Activated CD8-positive, alpha-beta memory T cell treated with anti-CD3 and anti-CD28 coated beads, Interleukin-2, amount 50 U/mL, for 48 hours (primary cell): Measurements from ENCODE around the gene PHPT1.
A peak's percentile ranks its signal among the peaks of the same experiment; 100 is the strongest.
"Not testable (repeated sequence)": the region's sequence is repeated elsewhere in the genome, so short reads cannot be mapped to it uniquely, and the experiment has no call there.

ENCODE experiments used
- DNase-seq: peaks from one replicate; pipeline ENCODE4 v3.0.0-alpha.2; 2020

The PHPT1 gene

DNA sequence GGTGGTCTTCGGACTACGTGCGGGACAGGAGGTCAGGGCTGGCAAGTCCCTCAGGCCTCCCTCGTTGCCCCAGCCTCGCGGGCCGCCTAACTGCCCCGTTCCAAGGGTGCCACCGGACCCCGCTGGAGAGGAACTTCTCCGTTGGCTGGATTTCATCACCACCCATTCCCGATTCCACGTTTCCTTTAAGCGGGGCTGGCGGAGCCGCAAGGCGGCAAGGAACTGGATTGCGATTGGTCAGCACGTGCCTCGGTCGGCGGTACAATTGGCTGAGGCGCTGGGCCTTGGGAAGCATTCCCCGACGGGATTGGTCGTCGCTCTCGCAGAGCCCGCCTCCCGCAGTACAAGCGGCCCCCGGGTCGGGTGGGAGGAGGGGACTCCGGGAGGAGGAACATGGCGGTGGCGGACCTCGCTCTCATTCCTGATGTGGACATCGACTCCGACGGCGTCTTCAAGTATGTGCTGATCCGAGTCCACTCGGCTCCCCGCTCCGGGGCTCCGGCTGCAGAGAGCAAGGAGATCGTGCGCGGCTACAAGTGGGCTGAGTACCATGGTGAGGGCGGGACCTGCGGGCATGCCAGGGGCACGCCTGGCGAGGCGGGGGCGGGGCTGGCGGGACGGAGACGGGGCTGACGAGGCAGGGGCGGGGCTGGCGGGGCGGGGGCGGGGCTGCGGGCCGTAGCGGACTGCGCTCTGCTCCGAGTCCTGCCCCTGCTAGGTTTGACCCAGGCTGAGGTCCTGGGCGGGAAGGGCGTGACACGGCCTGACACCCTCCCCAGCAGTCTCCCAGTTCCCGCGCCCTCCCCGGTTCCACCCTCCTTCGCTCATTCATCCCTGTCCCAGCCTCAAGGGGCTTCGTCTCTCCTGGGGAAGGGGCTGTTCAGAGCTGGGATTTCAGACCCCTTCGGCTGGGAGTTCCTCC lies at the start of gene PHPT1:
TSS of gene PHPT1 (plus strand) at position 372 of the 922 bp plus-strand sequence. CDS start at position 394, 22 bp downstream.
- peak; percentile 96 for DNase-seq

DNA sequence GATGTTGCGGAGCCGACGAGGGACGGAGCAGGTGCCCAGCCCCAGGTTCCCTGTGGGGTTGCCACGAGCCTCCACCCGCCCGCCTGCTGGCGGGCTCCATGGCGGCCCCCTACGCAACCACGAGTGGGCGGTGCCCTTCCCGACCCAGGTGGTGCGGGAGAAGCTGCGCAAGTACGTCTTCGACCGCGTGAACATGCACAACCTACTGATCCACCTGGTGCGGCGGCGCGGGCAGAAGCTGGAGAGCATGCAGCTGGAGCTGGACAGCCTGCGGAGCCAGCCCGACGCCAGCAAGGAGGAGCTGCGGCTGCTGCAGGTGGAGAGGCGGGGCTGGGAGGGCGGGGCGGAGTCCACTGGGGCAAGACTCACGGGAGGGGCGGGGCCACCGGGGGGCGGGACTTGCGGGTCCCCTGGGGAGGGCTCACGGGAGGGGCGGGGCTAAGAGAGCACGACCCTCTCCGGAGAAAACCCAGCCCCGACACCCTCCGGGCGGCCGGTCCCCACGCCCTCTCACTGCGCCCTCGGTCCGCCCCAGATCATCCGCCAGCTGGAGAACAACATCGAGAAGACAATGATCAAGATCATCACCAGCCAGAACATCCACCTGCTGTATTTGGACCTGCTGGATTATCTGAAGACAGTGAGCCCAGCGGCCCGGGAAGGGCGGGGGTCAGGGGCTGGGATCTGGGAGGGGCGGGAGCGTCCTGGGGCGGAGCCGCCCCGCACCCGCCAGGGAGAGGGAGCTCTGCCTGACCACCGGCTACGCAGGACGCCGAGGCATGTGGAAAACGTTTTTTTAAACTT lies 49.2 kb upstream of the PHPT1 start:
- DNase-seq: peak; percentile 93

DNA sequence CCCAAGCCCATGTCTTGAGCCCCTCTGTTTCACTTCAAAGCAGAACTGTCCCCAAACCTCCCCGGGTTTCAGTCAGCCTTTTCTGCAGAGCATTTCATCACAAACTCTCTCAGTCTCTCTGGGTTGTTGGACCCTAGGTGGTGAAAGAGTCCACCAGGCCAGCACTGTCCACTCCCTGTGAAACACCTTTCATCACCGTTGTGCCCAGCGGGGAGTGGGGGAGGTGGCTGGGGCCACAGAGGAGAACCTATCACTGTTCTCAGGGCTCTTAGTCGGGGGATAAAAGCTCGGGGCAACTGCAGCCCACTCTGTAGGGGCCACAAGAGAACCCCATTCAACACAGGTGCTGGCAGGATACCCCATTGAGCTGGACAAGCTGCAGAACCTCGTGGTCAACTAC lies 46.9 kb upstream of the PHPT1 start:
- no peak for DNase-seq

DNA sequence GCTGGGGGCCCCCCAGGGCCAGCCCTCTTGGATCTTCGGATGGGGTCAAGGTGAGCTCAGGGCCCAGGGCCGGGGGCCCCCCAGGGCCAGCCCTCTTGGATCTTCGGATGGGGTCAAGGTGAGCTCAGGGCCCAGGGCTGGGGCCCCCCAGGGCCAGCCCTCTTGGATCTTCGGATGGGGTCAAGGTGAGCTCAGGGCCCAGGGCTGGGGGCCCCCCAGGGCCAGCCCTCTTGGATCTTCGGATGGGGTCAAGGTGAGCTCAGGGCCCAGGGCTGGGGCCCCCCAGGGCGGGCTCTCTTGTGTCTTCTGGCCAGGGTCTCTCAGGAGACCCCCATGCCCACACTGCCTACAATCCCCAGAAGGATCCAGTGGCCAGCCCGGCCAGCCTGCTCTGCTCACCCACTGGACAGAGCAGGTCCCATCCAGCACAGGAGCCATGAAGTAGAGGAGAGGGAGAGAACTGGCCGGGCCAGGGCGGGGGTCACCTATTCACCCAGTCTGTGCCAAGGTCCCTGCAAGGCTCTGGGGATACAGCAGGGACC lies 46.1 kb upstream of the PHPT1 start:
- DNase-seq: not testable (repeated sequence)

DNA sequence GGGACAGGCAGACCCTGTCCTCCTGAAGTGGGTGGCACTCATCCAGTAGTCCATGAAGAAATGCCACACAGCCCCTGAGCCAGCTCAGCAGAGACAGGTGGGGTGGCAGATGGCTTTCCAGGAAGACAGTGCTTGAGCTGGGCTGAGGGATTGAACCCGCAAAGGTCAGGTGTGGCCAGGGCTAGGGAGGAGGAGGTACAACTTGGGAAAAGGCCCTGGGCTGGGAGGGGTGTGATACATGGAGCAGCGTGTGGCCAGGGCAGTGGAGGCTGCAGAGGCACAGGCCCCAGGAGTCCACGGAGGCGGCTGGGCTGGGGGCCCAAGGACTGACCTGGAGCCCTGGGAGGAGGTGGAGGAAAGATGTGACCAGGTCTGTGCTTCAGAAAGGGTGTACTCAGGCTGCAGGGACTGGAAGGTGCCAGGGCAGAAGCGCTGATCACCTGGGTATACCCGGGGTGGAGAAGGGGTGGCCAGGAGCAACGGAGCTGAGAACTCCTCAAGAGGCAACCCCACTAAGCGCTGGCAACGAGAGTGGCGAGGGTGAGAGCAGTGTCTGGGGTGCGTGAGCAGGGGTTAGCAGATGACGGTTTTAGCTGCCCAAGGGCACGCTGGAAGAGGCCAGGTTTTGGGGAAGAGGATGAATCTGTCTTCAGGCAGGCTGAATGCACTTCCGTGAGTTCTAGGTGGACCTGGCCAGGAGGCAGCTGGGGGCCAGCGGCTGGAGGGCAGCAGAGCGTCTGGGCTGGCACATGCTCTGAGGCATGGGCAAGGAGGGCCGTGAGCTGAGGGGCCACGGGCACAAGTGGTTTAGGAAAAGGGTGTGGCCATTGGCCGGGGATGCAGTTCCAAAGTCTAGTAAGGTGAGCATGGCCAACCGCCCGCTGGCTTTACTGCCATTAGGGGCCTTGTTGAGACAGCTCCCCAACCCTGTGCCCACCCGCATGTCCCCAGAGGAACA lies 45.4 kb upstream of the PHPT1 start:
- DNase-seq: no peak

DNA sequence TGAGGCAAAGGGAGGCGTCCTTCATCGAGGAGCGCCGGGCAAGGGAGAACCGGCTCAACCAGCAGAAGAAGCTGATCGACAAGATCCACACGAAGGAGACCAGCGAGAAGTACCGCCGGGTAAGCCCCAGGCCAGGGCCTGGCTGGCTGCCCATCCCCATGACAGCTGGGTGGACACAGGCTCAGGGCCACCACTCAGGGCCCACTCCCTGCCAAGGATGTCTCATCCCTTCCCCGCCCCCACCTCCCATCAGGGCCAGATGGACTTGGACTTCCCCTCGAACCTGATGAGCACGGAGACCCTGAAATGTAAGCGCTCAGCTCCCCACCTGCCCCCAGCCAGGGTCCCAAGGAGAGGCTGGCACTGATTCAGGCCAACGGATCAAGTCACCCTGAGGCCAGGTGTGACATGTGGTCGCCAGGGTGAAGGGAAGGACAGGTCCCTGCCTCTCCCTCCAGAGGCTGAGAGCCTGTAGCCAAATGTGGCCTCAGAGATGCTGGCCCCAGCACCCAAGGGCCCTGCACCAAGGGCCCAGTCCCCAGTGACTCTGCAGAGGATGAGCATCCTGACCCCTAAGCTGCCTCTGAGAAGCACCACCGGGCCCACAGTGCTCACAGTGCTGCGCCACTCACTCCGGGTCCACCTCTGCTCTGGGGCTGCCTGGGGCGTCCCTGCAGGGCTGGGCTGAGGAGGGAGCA lies 44.6 kb upstream of the PHPT1 start:
- DNase-seq: no peak

DNA sequence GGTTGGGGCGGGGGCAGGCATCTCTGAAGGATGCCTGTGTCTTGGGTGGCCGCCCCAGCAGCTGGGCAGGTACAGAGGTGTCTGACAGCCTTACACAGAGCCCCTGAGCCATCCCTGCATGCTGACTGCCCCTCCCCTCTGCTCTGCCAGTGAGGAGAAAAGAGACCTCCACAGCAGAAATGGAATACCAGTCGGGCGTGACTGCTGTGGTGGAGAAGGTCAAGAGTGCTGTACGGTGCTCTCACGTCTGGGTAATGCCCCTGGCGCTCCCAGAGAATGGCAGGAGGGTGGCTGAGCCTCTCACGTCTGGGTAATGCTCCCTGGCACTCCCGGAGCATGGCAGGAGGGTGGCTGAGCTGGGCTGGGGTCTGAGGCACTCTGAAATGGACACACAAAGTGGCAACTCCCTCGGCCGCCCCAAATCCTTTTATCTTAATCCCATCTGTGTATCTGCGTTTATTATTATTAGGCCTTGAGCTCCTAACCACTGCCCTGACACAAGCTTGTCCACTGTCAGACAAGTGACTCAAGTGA lies 43.9 kb upstream of the PHPT1 start:
- no peak for DNase-seq

DNA sequence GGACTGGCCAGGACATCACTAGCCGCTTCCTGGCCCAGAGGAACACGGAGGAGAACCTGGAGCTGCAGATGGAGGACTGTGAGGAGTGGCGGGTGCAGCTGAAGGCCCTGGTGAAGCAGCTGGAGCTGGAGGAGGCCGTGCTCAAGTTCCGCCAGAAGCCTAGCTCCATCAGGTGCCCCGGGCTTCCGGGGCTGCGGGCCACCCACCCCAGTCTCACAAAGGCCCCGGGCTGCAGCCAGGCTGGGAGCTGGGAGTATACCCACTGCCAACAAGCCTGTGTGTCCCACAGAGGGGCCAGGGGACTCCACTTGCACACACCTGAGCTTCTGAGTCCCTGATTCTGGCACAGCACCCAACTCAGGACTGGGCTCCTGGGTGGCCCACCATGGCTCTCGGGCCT lies 43.1 kb upstream of the PHPT1 start:
- DNase-seq: no peak

DNA sequence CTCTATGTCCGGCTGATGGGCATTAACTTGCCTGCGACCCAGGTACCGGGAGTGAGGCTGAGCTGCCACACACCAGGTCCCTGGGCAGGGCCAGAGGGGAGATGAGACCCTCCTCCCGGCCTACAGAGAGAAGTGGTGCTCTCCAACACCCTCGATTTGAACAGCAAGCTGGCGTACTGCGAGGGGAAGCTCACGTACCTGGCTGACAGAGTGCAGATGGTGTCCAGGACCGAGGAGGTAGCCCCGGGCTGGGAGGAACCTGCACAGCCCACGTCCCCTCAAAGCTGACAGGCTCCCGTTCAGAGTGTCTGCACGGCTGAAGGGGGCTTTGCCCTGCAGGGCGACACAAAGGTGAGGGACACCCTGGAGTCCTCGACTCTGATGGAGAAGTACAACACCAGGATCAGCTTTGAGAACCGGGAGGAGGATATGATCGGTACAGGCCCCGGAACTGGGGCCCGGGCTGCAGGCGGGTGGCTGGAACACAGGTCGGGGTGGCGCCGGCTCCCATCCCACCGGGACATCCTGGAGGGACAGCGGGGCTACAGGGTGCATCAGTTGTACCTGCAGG lies 42.5 kb upstream of the PHPT1 start:
- no peak for DNase-seq

DNA sequence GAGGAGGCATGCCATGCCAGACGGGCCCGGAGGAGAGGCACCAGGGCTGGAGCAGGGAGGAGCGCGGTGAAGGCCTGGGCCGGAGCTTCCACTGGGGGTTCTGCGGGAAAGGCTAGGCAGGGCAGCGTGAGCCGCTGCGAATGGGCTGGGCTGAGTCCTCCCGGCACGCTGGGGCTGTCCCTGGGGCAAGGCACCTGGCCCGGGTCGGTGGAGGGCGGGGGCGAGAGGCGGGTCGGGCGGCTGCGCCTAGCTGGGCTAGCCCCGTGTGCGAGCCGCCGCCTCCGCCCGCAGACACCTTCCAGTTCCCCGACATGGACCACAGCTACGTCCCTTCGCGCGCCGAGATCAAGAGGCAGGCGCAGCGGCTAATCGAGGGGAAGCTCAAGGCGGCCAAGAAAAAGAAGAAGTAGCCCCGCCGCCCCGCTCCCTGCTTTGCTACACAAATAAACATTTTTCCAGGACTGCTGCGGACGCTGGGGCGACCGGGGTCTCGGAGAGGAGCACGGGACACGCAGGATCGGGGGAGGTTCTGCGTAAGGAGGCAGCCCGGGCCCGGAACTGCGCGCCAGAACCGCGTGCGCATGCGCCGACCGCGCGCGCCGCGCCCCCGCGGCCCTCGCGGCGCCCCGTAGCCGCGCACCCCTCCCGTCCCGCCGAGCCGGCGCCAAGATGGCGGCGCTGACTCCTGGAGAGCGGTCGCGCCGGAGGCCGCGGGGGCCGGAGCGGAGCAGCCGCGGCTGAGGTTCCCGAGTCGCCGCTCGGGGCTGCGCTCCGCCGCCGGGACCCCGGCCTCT lies 41.7 kb upstream of the PHPT1 start, which contains the start of gene RABL6:
TSS of gene RABL6 (plus strand) at position 668 of the 794 bp plus-strand sequence. CDS start 249 bp downstream, outside the sequence.
- DNase-seq: peak; percentile 92

DNA sequence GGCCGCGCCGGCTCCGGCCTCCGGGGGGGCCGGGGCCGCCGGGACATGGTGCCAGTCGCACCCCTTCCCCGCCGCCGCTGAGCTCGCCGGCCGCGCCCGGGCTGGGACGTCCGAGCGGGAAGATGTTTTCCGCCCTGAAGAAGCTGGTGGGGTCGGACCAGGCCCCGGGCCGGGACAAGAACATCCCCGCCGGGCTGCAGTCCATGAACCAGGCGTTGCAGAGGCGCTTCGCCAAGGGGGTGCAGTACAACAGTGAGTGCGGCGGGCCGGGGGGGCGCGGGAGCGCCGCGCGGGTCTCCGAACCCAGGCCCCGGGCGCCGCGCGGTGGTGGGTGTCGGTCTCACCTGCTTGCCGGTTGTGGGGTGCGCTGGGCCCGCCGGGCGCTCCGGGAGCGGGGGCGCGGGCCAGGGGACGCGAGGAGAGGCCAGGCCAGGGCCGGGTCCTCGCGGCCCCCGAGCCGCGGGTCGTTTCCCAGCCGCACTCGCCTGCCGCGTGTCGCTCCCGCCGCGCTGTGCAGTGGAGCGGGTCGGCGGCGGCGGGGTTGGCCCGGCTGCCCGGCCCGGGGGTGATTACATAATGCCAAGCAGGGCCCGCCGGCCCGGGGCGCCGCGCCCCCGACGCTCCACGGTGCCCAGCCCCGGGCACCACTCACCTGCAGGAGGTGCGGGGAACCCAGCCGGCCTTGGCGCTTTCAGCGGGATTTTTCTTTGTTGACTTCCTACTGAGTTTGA lies 41.0 kb upstream of the PHPT1 start:
- peak; percentile 74 for DNase-seq

DNA sequence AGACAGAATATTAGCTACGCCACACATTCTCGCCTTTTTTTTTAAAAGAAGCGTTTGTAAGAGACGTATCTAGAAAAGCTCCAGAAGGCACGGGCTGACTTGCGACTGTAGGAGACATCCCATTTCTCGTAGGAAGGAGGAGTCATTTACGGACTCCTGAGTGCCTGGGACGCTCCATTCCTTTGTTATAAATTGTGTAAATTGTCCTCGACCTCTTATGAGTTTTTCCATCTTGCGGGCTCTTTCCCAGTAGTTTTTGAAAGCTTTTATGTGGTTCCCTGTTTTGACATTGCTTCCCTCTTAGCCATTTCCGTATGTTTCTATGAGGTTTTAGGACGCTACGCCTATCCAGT lies 40.4 kb upstream of the PHPT1 start:
- DNase-seq: no peak

DNA sequence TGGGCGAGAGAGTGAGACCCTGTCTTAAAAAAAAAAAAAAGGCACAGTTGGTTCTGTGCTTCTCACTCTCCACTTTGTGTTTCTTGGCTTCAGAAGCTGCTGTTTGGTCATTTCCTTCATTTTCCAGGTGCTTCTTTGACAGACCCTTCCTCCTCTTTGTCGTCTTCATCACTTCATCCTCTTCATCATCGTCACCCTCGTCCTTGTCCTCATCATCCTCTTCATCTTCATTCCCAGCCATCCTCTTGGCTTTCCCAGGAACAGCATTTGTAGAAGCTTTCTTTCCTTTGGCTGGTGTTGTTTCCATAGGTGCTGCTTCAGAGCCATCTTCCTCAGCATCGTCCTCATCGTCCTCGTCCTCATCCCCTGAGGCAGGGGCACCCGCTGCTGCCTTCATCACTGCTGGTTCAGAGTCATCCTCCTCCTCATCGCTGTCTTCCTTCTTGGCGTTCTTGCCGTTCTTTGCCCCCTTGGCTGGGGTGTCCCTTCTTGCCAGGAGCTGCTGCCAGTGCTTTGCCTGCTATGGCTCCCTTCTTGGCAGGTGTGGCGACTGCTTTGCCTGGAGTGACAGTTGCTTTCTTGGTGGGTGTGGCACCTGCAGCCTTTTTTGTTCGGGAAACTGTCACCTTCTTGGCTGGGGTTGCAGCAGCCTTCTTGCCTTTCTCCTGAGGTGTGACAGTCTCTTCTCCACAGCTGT lies 34.3 kb upstream of the PHPT1 start:
- no peak for DNase-seq

DNA sequence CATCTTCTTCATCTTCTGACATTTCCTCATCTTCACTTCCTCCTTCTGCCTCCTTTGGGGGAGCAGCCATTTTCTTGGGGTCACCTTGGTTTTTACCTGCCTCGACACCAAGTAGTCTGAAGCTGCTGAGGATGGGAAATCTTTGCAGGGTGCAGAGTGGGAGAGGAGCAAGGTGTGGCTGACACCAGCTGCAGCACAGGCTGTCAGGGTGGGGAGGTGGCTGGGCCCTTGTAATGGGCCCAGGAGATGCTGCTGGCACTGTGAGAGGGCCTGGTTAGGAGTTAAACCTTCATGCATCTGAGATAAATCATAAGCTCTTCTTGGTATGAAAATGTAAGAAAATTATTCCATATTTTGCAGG lies 33.8 kb upstream of the PHPT1 start:
- DNase-seq: no peak

DNA sequence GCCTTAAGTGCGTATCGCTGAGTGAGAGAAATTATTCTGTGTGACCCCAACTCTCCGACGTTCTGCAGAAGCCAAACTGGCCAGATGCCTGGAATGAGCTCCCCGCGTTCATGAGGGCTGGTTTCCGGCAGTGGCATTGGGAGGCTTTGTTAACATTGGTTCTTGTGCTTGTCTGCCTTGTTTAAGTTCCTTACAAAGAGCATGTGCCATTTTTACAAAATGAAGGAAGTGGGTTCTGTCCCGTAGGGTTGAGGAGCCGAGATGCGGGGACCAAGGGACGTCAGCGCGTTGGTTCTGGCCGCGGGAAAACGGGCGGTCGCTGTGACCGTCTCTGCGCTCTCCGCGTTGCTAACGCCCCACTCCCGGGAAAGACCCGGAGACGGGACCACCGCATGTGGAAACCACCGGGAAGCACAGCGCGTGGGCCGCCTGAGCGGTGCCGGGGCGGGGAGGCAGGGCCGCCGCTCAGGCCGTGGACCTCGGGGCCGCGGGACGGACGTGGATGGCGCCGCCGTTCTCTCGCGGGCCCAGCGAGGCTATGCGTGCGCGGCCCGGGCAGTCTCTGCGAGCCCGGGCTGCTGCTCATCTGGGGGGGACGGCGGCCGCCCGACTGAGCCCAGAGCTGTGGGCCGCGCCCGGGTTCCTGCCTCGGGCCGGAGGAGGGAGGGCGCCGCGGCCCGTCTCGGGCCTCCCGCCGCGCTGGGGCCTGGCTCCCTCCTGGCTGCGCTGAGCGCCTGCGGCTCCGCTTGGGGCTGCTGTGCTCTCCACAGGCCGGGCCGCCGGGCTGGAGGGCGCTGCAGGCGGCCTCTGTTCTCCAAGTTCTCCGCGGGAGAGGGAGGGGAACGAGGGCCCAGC lies 28.0 kb upstream of the PHPT1 start:
- no peak for DNase-seq

DNA sequence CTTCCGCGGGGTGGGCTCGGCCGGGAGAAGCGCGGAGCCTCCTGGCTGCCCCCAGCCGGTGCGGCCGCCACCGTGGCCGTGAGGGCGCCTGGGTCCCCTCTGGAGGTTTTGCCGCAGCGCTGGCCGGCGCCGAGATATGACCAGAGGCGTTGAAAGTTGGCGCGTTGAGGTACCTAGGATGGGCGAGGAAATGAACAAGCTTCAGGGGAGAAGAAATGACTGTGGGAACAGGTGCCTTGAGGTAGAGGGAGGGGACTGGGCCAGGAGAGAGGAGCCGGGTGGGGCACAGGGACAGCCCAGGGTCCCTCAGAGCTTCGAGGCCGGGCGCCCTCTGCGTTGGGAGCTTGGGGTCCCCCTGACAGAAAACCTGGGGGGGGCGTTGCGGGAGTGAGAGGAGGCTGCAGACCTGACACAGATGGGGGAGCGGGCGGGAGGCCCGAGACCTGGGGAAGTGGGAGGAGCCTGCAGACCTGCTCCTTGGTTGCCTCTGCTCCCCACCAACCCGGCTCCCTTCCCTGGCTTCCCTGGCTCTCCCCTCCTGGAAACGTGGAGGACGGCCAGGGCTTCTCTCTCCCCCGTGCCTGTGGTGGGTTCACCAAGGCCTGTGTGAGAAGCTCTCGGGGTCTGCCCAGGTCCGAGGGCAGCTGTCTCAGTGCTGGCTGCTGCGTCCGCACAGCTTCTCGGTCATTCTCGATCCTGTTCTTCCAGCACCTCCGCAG lies 27.2 kb upstream of the PHPT1 start:
- no peak for DNase-seq
